ENCODE measurements around the gene NAT16. TPM values are rescaled to one million over a fixed set of nuclear protein-coding genes. Genes with fewer than 3 reads are reported as not detected.

NAT16 gene
- total and polyA plus RNA-seq, 9 of the 15 experiments (the other 6 are each of a cell fraction or from before 2014, with no cell fraction given): 0.04 TPM; not detected in 8

DNA sequence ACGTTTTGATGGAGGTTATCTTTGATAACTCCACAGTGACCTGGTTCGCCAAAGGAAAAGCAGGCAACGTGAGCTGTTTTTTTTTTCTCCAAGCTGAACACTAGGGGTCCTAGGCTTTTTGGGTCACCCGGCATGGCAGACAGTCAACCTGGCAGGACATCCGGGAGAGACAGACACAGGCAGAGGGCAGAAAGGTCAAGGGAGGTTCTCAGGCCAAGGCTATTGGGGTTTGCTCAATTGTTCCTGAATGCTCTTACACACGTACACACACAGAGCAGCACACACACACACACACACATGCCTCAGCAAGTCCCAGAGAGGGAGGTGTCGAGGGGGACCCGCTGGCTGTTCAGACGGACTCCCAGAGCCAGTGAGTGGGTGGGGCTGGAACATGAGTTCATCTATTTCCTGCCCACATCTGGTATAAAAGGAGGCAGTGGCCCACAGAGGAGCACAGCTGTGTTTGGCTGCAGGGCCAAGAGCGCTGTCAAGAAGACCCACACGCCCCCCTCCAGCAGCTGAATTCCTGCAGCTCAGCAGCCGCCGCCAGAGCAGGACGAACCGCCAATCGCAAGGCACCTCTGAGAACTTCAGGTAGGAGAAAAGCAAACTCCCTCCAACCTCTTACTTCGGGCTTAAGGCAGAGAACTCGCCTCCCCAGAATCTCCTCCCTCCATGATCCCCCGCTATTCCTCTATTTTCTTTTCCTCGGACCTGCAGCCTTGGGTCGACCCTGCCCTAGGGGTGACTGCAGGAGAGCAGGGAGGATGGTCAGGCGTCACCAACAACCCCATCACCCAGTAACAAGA lies 53.2 kb downstream of the NAT16 start, which contains the start of gene SERPINE1 (continued):
- TF ChIP-seq, protein P1, sequence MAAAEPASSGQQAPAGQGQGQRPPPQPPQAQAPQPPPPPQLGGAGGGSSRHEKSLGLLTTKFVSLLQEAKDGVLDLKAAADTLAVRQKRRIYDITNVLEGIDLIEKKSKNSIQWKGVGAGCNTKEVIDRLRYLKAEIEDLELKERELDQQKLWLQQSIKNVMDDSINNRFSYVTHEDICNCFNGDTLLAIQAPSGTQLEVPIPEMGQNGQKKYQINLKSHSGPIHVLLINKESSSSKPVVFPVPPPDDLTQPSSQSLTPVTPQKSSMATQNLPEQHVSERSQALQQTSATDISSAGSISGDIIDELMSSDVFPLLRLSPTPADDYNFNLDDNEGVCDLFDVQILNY (CRISPR knock-in tag; IDR thresholded peaks at IDR 0.05): no peak
- no peak for TF ChIP-seq HIVEP1 (CRISPR knock-in tag; IDR thresholded peaks at IDR 0.05)
- no peak for TF ChIP-seq ETV5 (CRISPR knock-in tag; IDR thresholded peaks at IDR 0.05; ENCODE audit: low read depth)
- TF ChIP-seq ZNF436 (CRISPR knock-in tag; IDR thresholded peaks at IDR 0.05): no peak
- no peak for TF ChIP-seq ZNF780A (CRISPR knock-in tag; IDR thresholded peaks at IDR 0.05)
- TF ChIP-seq TBL1XR1 (IDR thresholded peaks at IDR 0.05; ENCODE audit: low read length in 2 of 2): no peak
- TF ChIP-seq JUND (IDR thresholded peaks at IDR 0.05; ENCODE audit: borderline replicate concordance, low read depth, low read length): no peak
- TF ChIP-seq JUND (tag; IDR thresholded peaks at IDR 0.05; ENCODE audit: borderline replicate concordance, low read depth, low read length): peak; percentile 10; the same call in 1 of the 3 replicates
- TF ChIP-seq RCOR1 (IDR thresholded peaks at IDR 0.05; ENCODE audit: borderline replicate concordance in 1 of 2, low read depth in 2 of 2, low read length in 2 of 2): no peak
- no peak for TF ChIP-seq ZNF507 (tag; conservative IDR thresholded peaks at IDR 0.05)
- TF ChIP-seq, protein P2, sequence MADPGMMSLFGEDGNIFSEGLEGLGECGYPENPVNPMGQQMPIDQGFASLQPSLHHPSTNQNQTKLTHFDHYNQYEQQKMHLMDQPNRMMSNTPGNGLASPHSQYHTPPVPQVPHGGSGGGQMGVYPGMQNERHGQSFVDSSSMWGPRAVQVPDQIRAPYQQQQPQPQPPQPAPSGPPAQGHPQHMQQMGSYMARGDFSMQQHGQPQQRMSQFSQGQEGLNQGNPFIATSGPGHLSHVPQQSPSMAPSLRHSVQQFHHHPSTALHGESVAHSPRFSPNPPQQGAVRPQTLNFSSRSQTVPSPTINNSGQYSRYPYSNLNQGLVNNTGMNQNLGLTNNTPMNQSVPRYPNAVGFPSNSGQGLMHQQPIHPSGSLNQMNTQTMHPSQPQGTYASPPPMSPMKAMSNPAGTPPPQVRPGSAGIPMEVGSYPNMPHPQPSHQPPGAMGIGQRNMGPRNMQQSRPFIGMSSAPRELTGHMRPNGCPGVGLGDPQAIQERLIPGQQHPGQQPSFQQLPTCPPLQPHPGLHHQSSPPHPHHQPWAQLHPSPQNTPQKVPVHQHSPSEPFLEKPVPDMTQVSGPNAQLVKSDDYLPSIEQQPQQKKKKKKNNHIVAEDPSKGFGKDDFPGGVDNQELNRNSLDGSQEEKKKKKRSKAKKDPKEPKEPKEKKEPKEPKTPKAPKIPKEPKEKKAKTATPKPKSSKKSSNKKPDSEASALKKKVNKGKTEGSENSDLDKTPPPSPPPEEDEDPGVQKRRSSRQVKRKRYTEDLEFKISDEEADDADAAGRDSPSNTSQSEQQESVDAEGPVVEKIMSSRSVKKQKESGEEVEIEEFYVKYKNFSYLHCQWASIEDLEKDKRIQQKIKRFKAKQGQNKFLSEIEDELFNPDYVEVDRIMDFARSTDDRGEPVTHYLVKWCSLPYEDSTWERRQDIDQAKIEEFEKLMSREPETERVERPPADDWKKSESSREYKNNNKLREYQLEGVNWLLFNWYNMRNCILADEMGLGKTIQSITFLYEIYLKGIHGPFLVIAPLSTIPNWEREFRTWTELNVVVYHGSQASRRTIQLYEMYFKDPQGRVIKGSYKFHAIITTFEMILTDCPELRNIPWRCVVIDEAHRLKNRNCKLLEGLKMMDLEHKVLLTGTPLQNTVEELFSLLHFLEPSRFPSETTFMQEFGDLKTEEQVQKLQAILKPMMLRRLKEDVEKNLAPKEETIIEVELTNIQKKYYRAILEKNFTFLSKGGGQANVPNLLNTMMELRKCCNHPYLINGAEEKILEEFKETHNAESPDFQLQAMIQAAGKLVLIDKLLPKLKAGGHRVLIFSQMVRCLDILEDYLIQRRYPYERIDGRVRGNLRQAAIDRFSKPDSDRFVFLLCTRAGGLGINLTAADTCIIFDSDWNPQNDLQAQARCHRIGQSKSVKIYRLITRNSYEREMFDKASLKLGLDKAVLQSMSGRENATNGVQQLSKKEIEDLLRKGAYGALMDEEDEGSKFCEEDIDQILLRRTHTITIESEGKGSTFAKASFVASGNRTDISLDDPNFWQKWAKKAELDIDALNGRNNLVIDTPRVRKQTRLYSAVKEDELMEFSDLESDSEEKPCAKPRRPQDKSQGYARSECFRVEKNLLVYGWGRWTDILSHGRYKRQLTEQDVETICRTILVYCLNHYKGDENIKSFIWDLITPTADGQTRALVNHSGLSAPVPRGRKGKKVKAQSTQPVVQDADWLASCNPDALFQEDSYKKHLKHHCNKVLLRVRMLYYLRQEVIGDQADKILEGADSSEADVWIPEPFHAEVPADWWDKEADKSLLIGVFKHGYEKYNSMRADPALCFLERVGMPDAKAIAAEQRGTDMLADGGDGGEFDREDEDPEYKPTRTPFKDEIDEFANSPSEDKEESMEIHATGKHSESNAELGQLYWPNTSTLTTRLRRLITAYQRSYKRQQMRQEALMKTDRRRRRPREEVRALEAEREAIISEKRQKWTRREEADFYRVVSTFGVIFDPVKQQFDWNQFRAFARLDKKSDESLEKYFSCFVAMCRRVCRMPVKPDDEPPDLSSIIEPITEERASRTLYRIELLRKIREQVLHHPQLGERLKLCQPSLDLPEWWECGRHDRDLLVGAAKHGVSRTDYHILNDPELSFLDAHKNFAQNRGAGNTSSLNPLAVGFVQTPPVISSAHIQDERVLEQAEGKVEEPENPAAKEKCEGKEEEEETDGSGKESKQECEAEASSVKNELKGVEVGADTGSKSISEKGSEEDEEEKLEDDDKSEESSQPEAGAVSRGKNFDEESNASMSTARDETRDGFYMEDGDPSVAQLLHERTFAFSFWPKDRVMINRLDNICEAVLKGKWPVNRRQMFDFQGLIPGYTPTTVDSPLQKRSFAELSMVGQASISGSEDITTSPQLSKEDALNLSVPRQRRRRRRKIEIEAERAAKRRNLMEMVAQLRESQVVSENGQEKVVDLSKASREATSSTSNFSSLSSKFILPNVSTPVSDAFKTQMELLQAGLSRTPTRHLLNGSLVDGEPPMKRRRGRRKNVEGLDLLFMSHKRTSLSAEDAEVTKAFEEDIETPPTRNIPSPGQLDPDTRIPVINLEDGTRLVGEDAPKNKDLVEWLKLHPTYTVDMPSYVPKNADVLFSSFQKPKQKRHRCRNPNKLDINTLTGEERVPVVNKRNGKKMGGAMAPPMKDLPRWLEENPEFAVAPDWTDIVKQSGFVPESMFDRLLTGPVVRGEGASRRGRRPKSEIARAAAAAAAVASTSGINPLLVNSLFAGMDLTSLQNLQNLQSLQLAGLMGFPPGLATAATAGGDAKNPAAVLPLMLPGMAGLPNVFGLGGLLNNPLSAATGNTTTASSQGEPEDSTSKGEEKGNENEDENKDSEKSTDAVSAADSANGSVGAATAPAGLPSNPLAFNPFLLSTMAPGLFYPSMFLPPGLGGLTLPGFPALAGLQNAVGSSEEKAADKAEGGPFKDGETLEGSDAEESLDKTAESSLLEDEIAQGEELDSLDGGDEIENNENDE (IDR thresholded peaks at IDR 0.05; ENCODE audit: low read depth, low read length): no peak
- TF ChIP-seq SMARCE1 (IDR thresholded peaks at IDR 0.05): peak; percentile 37; the same call in 1 of the 2 replicates
